Prostate gland (tissue), 2 donors: ENCODE measurements around the gene TTYH2.

ENCODE experiments used
- POLR2AphosphoS5 ChIP-seq: sonication (generic); formaldehyde crosslinking; IDR thresholded peaks from one replicate; pipeline ENCODE4 v1.6.1; 2017; ENCODE audit warnings: antibody characterized with exemption
- TF ChIP-seq, protein P1 (sequence below), 4 experiments: fragments of 200-600 bp in 2 of 4; fragments of 450-650 bp in 2 of 4; sonication (generic) in 2 of 4; IDR thresholded peaks; 1 replicate in 3 of 4; 2 replicates in 1 of 4; pipeline ENCODE4 v1.5.1; 2016 to 2019; ENCODE audit warnings: antibody characterized with exemption in 4 of 4, mild to moderate bottlenecking in 2 of 4, moderate library complexity in 2 of 4

DNA sequence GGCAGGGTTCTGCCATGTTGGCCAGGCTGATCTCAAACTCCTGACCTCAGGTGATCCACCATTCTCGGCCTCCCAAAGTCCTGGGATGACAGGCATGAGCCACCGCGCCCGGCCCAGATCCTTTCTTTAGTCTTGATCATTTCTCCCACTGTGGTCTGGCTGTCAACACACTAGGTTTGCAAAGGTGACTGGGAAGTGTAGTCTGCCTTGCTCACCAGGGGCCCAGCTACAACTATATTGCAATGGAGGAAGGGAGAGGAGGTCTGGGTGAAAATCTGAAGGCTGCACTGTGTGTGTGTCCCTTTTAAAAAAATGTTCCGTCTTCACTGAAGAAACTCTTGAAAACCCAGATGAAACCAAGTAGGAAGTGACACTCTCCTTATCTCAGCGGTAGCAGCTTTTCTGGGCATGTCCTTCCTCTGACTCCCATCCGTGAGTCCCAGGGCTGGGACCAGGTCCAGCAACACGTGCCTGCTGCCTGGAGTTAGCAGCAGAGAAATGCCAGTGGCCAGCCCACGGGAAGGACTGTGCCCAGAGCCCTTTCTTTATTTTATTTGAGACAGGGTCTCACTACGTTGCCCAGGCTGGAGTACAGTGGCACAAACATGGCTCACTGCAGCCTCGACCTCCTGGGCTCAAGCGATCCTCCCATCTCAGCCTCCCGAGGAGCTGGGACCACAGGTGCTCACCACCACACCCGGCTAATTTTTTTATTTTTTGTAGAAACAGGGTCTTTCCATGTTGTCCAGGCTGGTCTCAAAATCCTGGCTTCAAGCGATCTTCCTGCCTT is 94.8 kb downstream of the TTYH2 start:
- TF ChIP-seq, protein P1, sequence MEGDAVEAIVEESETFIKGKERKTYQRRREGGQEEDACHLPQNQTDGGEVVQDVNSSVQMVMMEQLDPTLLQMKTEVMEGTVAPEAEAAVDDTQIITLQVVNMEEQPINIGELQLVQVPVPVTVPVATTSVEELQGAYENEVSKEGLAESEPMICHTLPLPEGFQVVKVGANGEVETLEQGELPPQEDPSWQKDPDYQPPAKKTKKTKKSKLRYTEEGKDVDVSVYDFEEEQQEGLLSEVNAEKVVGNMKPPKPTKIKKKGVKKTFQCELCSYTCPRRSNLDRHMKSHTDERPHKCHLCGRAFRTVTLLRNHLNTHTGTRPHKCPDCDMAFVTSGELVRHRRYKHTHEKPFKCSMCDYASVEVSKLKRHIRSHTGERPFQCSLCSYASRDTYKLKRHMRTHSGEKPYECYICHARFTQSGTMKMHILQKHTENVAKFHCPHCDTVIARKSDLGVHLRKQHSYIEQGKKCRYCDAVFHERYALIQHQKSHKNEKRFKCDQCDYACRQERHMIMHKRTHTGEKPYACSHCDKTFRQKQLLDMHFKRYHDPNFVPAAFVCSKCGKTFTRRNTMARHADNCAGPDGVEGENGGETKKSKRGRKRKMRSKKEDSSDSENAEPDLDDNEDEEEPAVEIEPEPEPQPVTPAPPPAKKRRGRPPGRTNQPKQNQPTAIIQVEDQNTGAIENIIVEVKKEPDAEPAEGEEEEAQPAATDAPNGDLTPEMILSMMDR (IDR thresholded peaks at IDR 0.05) = no peak
- no peak for TF ChIP-seq POLR2AphosphoS5
